HepG2 (cell line): ENCODE results near the gene PRDX5. TPM values are rescaled to one million over a fixed set of nuclear protein-coding genes. Genes with fewer than 3 reads are reported as not detected.

ENCODE experiments used
- KLF6 ChIP-seq: IDR thresholded peaks from 2 replicates; pipeline ENCODE4 v1.8.0; 2016; ENCODE audit warnings: missing biosample characterization, missing genetic modification reagents
- MLX ChIP-seq: IDR thresholded peaks from 2 replicates; pipeline ENCODE4 v1.6.1; 2016
- POGK ChIP-seq: sonication (generic); formaldehyde crosslinking; conservative IDR thresholded peaks from 2 replicates; pipeline ENCODE4 v1.8.0; 2022; ENCODE audit warnings: mild to moderate bottlenecking, moderate library complexity, missing genetic modification reagents
- RBAK ChIP-seq: sonication (generic); formaldehyde crosslinking; IDR thresholded peaks from 2 replicates; pipeline ENCODE4 v1.5.1; 2020; ENCODE audit warnings: mild to moderate bottlenecking, missing genetic modification reagents
- RFX1 ChIP-seq: fragments of 450-650 bp; IDR thresholded peaks from 2 replicates; pipeline ENCODE4 v1.6.1; 2017
- RXRA ChIP-seq: sonication (generic); formaldehyde crosslinking; IDR thresholded peaks from 2 replicates; pipeline ENCODE4 v1.5.1; 2020; ENCODE audit warnings: missing genetic modification reagents
- SMARCE1 ChIP-seq: fragments of 450-650 bp; IDR thresholded peaks from 2 replicates; pipeline ENCODE4 v1.6.1; 2017; ENCODE audit warnings: borderline replicate concordance
- SP5 ChIP-seq: IDR thresholded peaks from 2 replicates; pipeline ENCODE4 v1.6.1; 2016; ENCODE audit warnings: low read depth, borderline replicate concordance
- UBTF ChIP-seq: sonication (generic); formaldehyde crosslinking; IDR thresholded peaks from 2 replicates; pipeline ENCODE4 v1.4.0; 2020; ENCODE audit warnings: mild to moderate bottlenecking, missing genetic modification reagents
- ZBTB1 ChIP-seq: sonication (generic); formaldehyde crosslinking; IDR thresholded peaks from 2 replicates; pipeline ENCODE4 v1.4.0; 2020; ENCODE audit warnings: missing genetic modification reagents, borderline replicate concordance
- ZNF232 ChIP-seq: sonication (generic); formaldehyde crosslinking; IDR thresholded peaks from 2 replicates; pipeline ENCODE4 v1.4.0; 2020; ENCODE audit warnings: missing genetic modification reagents, borderline replicate concordance
- ZNF280B ChIP-seq: sonication (generic); formaldehyde crosslinking; IDR thresholded peaks from 2 replicates; pipeline ENCODE4 v1.5.0; 2020; ENCODE audit warnings: missing genetic modification reagents, mild to moderate bottlenecking, borderline replicate concordance
- ZNF333 ChIP-seq: sonication (generic); formaldehyde crosslinking; IDR thresholded peaks from 2 replicates; pipeline ENCODE4 v1.4.0; 2020; ENCODE audit warnings: mild to moderate bottlenecking, missing genetic modification reagents, borderline replicate concordance
- ZNF614 ChIP-seq: IDR thresholded peaks from 2 replicates; pipeline ENCODE4 v1.6.1; 2018; ENCODE audit warnings: missing biosample characterization, missing genetic modification reagents, inconsistent platforms, borderline replicate concordance
- polyA plus RNA-seq, 8 experiments: library from polyadenylated mRNA; depleted of rRNA in 3 of 8; stranded (reverse) in 7 of 8; unstranded in 1 of 8; fragments of >200 nt; fragmentation: Illumina TruSeq in 4 of 8; extraction: Trizol in 4 of 8; gene quantifications; 2 replicates each; pipeline versions ENCODE4 v1.2.1 to v1.2.3, GENCODE V29; 2011 to 2016; ENCODE audit warnings: low read depth in 4 of 8, missing spikeins in 1 of 8, mixed read lengths in 1 of 8; ENCODE audit not compliant: insufficient read depth in 1 of 8
- total RNA-seq, 5 experiments: library from RNA; depleted of rRNA; stranded (reverse); fragments of >200 nt; fragmentation: Illumina TruSeq; extraction: Trizol; gene quantifications; 2 replicates each; pipeline ENCODE4 v1.2.3, GENCODE V29; 2016; ENCODE audit warnings: low read depth in 1 of 5
- TF ChIP-seq, protein P1 (sequence below): sonication (generic); formaldehyde crosslinking; IDR thresholded peaks from 2 replicates; pipeline ENCODE4 v1.5.1; 2020; ENCODE audit warnings: missing genetic modification reagents, mild to moderate bottlenecking, borderline replicate concordance
- TF ChIP-seq, protein P2 (sequence below): sonication (generic); formaldehyde crosslinking; IDR thresholded peaks from 2 replicates; pipeline ENCODE4 v1.9.0; 2022; ENCODE audit warnings: missing genetic modification reagents, mild to moderate bottlenecking, borderline replicate concordance
- TF ChIP-seq, protein P3 (sequence below): sonication (generic); formaldehyde crosslinking; IDR thresholded peaks from 2 replicates; pipeline ENCODE4 v1.5.0; 2020; ENCODE audit warnings: mild to moderate bottlenecking, missing genetic modification reagents

The PRDX5 gene
- total and polyA plus RNA-seq, 2 of the 13 experiments (the other 11 are each of a cell fraction or from before 2014, with no cell fraction given): 215 to 311 TPM

GRCh38 chr11:64269540-64270220 lies 48.2 kb upstream of the PRDX5 start (continued):
- TF ChIP-seq, protein P1, sequence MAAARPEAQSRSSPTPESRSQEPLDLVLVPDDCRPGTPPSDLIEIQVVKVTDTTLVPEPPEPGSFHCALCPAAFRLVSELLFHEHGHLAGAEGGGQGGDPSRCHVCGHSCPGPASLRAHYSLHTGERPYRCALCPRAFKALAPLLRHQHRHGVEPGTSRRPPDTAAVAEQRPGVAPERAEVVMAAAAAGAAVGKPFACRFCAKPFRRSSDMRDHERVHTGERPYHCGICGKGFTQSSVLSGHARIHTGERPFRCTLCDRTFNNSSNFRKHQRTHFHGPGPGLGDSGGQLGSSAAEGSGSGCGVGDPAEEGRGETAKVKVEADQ (CRISPR knock-in tag): no peak
- TF ChIP-seq UBTF (CRISPR knock-in tag) (peak; percentile 69), ZNF614 (CRISPR knock-in tag) (no peak), ZNF333 (no peak), SMARCE1 (no peak), SP5 (CRISPR knock-in tag) (peak; percentile 88), RXRA (CRISPR knock-in tag) (peak; percentile 96), RBAK (CRISPR knock-in tag) (no peak), ZNF232 (CRISPR knock-in tag) (no peak), MLX (CRISPR knock-in tag) (peak; percentile 26; the same call in 1 of the 2 replicates), KLF6 (CRISPR knock-in tag) (peak; percentile 79), POGK (CRISPR knock-in tag) (no peak), ZNF280B (no peak; the same call in 1 of the 2 replicates), ZBTB1 (CRISPR knock-in tag) (no peak), RFX1 (no peak)
- TF ChIP-seq, protein P2, sequence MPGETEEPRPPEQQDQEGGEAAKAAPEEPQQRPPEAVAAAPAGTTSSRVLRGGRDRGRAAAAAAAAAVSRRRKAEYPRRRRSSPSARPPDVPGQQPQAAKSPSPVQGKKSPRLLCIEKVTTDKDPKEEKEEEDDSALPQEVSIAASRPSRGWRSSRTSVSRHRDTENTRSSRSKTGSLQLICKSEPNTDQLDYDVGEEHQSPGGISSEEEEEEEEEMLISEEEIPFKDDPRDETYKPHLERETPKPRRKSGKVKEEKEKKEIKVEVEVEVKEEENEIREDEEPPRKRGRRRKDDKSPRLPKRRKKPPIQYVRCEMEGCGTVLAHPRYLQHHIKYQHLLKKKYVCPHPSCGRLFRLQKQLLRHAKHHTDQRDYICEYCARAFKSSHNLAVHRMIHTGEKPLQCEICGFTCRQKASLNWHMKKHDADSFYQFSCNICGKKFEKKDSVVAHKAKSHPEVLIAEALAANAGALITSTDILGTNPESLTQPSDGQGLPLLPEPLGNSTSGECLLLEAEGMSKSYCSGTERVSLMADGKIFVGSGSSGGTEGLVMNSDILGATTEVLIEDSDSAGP (CRISPR knock-in tag): peak; percentile 71; the same call in 1 of the 2 replicates
- TF ChIP-seq, protein P3, sequence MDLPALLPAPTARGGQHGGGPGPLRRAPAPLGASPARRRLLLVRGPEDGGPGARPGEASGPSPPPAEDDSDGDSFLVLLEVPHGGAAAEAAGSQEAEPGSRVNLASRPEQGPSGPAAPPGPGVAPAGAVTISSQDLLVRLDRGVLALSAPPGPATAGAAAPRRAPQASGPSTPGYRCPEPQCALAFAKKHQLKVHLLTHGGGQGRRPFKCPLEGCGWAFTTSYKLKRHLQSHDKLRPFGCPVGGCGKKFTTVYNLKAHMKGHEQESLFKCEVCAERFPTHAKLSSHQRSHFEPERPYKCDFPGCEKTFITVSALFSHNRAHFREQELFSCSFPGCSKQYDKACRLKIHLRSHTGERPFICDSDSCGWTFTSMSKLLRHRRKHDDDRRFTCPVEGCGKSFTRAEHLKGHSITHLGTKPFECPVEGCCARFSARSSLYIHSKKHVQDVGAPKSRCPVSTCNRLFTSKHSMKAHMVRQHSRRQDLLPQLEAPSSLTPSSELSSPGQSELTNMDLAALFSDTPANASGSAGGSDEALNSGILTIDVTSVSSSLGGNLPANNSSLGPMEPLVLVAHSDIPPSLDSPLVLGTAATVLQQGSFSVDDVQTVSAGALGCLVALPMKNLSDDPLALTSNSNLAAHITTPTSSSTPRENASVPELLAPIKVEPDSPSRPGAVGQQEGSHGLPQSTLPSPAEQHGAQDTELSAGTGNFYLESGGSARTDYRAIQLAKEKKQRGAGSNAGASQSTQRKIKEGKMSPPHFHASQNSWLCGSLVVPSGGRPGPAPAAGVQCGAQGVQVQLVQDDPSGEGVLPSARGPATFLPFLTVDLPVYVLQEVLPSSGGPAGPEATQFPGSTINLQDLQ: no peak
